Astrocyte (in vitro differentiated cells and primary cell): ENCODE measurements around the gene TUG1. TPM values are rescaled to one million over a fixed set of nuclear protein-coding genes. Genes with fewer than 3 reads are reported as not detected.

ENCODE experiments used
- DNase-seq: peaks from one replicate; pipeline ENCODE4 v3.0.0-alpha.2; 2010; ENCODE audit warnings: low read depth
- FAIRE-seq: peaks from 2 replicates; lab custom pipeline; 2011; peaks lifted over from hg19 to GRCh38; lab: Jason Lieb, UNC
- H2AFZ ChIP-seq: 2 replicates; pipeline ENCODE4 v1.6.0; 2012; ENCODE audit warnings: low read depth, low read length, inconsistent platforms
- H3K27ac ChIP-seq: 2 replicates; pipeline ENCODE4 v1.5.1; 2011; ENCODE audit warnings: low read depth, low read length, inconsistent platforms
- H3K27me3 ChIP-seq: 2 replicates; pipeline ENCODE4 v1.6.0; 2011; ENCODE audit warnings: low read length, inconsistent platforms; ENCODE audit not compliant: insufficient read depth
- H3K36me3 ChIP-seq: 2 replicates; pipeline ENCODE4 v1.5.1; 2011; ENCODE audit warnings: low read length, inconsistent platforms; ENCODE audit not compliant: insufficient read depth
- H3K4me1 ChIP-seq: 2 replicates; pipeline ENCODE4 v1.5.1; 2011; ENCODE audit warnings: low read length, inconsistent platforms; ENCODE audit not compliant: insufficient read depth
- H3K4me2 ChIP-seq: 2 replicates; pipeline ENCODE4 v1.6.0; 2012; ENCODE audit warnings: low read length, inconsistent platforms
- H3K4me3 ChIP-seq: 2 replicates; pipeline ENCODE4 v1.5.1; 2011; ENCODE audit warnings: low read depth, mild to moderate bottlenecking, low read length, inconsistent platforms; ENCODE audit not compliant: insufficient read depth
- H3K79me2 ChIP-seq: 2 replicates; pipeline ENCODE4 v1.6.0; 2012; ENCODE audit warnings: mild to moderate bottlenecking, low read length, inconsistent platforms; ENCODE audit not compliant: insufficient read depth
- H3K9ac ChIP-seq: 2 replicates; pipeline ENCODE4 v1.6.0; 2012; ENCODE audit warnings: mild to moderate bottlenecking, low read length, inconsistent platforms
- H3K9me3 ChIP-seq: 2 replicates; pipeline ENCODE4 v1.5.1; 2012; ENCODE audit warnings: low read depth, mild to moderate bottlenecking, low read length, inconsistent platforms; ENCODE audit not compliant: insufficient read depth
- H4K20me1 ChIP-seq: 2 replicates; pipeline ENCODE4 v1.6.0; 2012; ENCODE audit warnings: low read length, inconsistent platforms; ENCODE audit not compliant: insufficient read depth
- H3K27ac Mint-ChIP-seq: one replicate; pipeline ENCODE4 v1.8.0; 2021; ENCODE audit warnings: mild to moderate bottlenecking, mixed read lengths; ENCODE audit not compliant: unreplicated experiment
- H3K27me3 Mint-ChIP-seq: one replicate; pipeline ENCODE4 v1.8.0; 2021; ENCODE audit warnings: low read depth, mixed read lengths; ENCODE audit not compliant: unreplicated experiment
- H3K36me3 Mint-ChIP-seq: one replicate; pipeline ENCODE4 v1.8.0; 2021; ENCODE audit warnings: low read depth, mixed read lengths; ENCODE audit not compliant: unreplicated experiment
- H3K4me1 Mint-ChIP-seq: one replicate; pipeline ENCODE4 v1.8.0; 2021; ENCODE audit warnings: low read depth, mixed read lengths; ENCODE audit not compliant: unreplicated experiment
- H3K4me3 Mint-ChIP-seq: one replicate; pipeline ENCODE4 v1.8.0; 2021; ENCODE audit warnings: mild to moderate bottlenecking, moderate library complexity, mixed read lengths; ENCODE audit not compliant: unreplicated experiment
- H3K9me3 Mint-ChIP-seq: one replicate; pipeline ENCODE4 v1.8.0; 2021; ENCODE audit warnings: mild to moderate bottlenecking, mixed read lengths; ENCODE audit not compliant: unreplicated experiment
- EZH2 ChIP-seq: IDR thresholded peaks from 2 replicates; pipeline ENCODE4 v1.6.1; 2012; ENCODE audit warnings: mild to moderate bottlenecking, low read length, inconsistent platforms; ENCODE audit not compliant: insufficient read depth
- total RNA-seq: library from RNA; stranded (reverse); gene quantifications from 2 replicates; pipeline ENCODE4 v1.2.1, GENCODE V29; 2021
- TF ChIP-seq, protein P1 (sequence below): IDR thresholded peaks from 2 replicates; pipeline ENCODE4 v1.5.1; 2011; ENCODE audit warnings: low read depth, mild to moderate bottlenecking, inconsistent platforms, low read length, moderate library complexity; ENCODE audit not compliant: insufficient read depth

The TUG1 gene
- total RNA-seq, 1 donor from 2014 or later: 107 TPM

DNA sequence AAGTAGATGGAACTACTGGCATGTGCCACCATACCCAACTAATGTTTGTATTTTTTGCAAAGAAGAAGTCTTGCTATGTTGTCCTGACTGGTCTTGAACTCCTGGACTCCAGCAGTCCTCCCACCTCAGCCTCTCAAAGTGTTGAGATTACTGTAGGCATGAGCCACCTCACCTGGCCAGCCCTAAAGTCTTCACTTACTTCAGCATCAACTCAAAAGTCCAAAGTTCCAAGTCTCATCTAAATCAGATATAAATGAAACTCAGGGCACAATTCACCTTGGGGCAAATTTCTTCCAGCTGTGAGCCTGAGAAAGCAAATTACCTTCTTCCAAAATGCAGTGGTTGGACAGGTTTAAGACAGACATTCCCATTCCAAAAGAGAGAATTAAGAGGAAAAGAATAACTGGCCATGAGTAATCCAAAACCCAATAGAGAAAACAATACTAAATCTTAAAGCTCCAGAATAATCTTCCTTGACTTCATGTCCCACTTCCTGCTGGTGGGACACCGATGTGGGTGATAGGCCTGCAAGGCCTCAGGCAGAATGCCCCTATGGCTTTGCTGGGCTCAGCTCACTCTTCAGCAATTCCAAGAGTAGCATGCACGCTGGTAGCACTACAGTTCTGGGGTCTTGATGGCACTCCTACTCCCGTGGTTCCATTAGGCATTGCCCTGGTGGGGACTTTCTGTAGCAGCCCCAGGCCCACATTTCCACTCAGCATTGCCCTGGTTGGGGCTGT is 50.3 kb downstream of the TUG1 start:
- H3K4me2 ChIP-seq: no peak overlapping the region
- no peak overlapping the region for H3K4me3 ChIP-seq
- H3K9ac ChIP-seq: no peak overlapping the region
- no peak for TF ChIP-seq EZH2
- TF ChIP-seq, protein P1, sequence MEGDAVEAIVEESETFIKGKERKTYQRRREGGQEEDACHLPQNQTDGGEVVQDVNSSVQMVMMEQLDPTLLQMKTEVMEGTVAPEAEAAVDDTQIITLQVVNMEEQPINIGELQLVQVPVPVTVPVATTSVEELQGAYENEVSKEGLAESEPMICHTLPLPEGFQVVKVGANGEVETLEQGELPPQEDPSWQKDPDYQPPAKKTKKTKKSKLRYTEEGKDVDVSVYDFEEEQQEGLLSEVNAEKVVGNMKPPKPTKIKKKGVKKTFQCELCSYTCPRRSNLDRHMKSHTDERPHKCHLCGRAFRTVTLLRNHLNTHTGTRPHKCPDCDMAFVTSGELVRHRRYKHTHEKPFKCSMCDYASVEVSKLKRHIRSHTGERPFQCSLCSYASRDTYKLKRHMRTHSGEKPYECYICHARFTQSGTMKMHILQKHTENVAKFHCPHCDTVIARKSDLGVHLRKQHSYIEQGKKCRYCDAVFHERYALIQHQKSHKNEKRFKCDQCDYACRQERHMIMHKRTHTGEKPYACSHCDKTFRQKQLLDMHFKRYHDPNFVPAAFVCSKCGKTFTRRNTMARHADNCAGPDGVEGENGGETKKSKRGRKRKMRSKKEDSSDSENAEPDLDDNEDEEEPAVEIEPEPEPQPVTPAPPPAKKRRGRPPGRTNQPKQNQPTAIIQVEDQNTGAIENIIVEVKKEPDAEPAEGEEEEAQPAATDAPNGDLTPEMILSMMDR: no peak
- Mint-ChIP-seq H3K36me3 (no peaks in the 10 kb centered on the region), H3K4me3 (no peak overlapping the region), H3K9me3 (peaks cover 6% of the 10 kb centered on the region), H3K27me3 (peaks cover 2% of the 10 kb centered on the region), H3K4me1 (no peaks in the 10 kb centered on the region), H3K27ac (no peak overlapping the region)
- H3K4me1 ChIP-seq: no peaks in the 10 kb centered on the region
- H3K27me3 ChIP-seq: no peaks in the 10 kb centered on the region
- FAIRE-seq: no peak
- peaks cover 3% of the 10 kb centered on the region for H3K9me3 ChIP-seq
- H3K36me3 ChIP-seq: no peaks in the 10 kb centered on the region
- no peak for DNase-seq
- H3K27ac ChIP-seq: no peak overlapping the region
- H4K20me1 ChIP-seq: no peaks in the 10 kb centered on the region
- no peaks in the 10 kb centered on the region for H3K79me2 ChIP-seq
- H2AFZ ChIP-seq: no peak overlapping the region

DNA sequence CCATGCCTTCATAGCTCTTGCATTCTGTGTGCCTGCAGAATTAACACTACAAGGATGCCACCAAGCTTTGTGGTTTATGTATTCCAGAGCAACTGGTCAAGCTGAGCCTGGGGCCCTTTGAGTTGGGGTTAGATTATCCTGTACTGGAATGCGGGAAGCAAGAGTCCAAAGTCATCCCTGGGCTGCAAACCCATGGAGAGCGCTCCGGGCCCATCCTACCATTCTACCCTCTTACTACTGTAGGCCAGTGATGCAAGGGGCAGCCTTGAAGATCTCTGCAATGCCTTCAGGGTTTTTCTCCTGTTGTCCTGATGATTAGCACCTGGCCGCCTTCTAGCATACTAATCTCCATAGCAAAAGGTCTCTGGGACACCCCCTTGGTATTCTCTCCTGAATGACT is 51.3 kb downstream of the TUG1 start:
- Histone ChIP-seq H3K9me3 (peaks cover 3% of the 10 kb centered on the region), H3K27me3 (no peaks in the 10 kb centered on the region), H3K4me1 (no peaks in the 10 kb centered on the region), H3K4me3 (no peak overlapping the region), H3K4me2 (no peak overlapping the region), H3K36me3 (no peaks in the 10 kb centered on the region), H3K9ac (no peak overlapping the region), H4K20me1 (no peaks in the 10 kb centered on the region), H3K79me2 (no peaks in the 10 kb centered on the region), H2AFZ (no peak overlapping the region), H3K27ac (no peak overlapping the region)
- Mint-ChIP-seq H3K4me3 (no peak overlapping the region), H3K27ac (no peak overlapping the region), H3K27me3 (peaks cover 1% of the 10 kb centered on the region), H3K36me3 (no peaks in the 10 kb centered on the region), H3K9me3 (peaks cover 6% of the 10 kb centered on the region), H3K4me1 (no peaks in the 10 kb centered on the region)
- TF ChIP-seq, protein P1: no peak
- TF ChIP-seq EZH2: no peak
- FAIRE-seq (no peak), DNase-seq (no peak)

DNA sequence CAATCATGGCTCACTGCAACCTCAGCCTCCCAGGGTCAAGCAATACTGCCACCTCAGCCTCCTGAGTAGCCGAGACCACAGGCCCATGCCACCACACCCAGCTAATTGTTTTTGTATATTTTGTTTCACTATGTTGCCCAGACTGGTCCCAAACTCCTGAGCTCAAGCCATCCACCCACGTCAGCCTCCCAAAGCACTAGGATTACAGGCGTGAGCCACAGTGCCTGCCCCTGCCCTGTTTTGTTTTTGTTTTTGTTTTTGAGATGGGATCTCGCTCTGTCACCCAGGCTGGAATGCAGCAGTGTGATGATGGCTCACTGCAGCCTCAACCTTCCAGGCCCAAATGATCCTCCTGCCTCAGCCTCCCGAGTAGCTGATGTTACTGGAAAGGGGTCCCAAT is 53.5 kb downstream of the TUG1 start:
- Mint-ChIP-seq H3K27ac (no peak overlapping the region), H3K4me1 (no peaks in the 10 kb centered on the region), H3K4me3 (no peak overlapping the region), H3K9me3 (peaks cover 2% of the 10 kb centered on the region), H3K36me3 (no peaks in the 10 kb centered on the region), H3K27me3 (no peaks in the 10 kb centered on the region)
- Histone ChIP-seq H3K9ac (no peak overlapping the region), H3K4me3 (no peak overlapping the region), H3K9me3 (peaks cover 2% of the 10 kb centered on the region), H3K4me1 (no peaks in the 10 kb centered on the region), H4K20me1 (no peaks in the 10 kb centered on the region), H2AFZ (no peak overlapping the region), H3K27me3 (no peaks in the 10 kb centered on the region), H3K36me3 (no peaks in the 10 kb centered on the region), H3K27ac (no peak overlapping the region), H3K79me2 (no peaks in the 10 kb centered on the region), H3K4me2 (no peak overlapping the region)
- TF ChIP-seq, protein P1: no peak
- TF ChIP-seq EZH2: no peak
- DNase-seq (no peak), FAIRE-seq (no peak)
